GM12865 (cell line): ENCODE results near the gene C11orf87.

Source experiments
- DNase-seq: peaks from one replicate; pipeline ENCODE4 v3.0.0; 2010; ENCODE audit warnings: low read depth
- H3K4me3 ChIP-seq: 2 replicates; pipeline ENCODE4 v1.5.1; 2011; ENCODE audit warnings: mild to moderate bottlenecking, low read depth, low read length, control low read depth
- TF ChIP-seq, protein P1 (sequence below): IDR thresholded peaks from 2 replicates; pipeline ENCODE4 v1.5.1; 2011; ENCODE audit warnings: low read length, control low read depth, low read depth, inconsistent platforms; ENCODE audit not compliant: insufficient read depth; ENCODE audit errors: missing control alignments

Gene C11orf87

DNA sequence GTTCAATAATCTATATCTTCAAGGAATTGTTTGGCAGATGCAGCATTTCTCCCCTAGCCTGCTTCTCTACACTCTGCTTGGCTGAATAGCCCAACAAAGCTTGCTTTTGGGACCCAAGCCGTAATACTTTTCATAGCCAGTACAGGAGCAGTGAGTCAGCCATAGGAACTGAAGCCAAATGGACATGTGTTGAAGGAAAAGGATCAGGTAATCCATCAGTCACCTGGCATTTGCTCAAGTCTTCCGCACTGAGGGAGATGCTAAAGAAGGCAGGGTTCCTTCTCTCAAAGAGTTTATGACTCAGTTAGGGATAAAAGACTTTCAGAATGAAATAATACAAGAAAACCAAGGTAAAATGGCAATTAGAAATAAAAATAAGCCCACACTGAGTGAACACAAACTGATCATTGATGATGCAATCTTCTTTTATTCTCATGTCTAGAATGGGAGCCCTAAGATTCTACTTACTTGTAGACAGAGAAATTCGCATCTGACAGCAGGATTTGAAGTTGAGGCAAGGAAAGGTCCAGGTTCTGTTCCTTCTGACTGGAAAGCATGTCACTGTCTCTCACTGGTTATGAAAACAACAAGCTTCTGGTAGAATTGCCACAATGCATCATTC is 13.2 kb downstream of the C11orf87 start:
- no peak for DNase-seq
- TF ChIP-seq, protein P1, sequence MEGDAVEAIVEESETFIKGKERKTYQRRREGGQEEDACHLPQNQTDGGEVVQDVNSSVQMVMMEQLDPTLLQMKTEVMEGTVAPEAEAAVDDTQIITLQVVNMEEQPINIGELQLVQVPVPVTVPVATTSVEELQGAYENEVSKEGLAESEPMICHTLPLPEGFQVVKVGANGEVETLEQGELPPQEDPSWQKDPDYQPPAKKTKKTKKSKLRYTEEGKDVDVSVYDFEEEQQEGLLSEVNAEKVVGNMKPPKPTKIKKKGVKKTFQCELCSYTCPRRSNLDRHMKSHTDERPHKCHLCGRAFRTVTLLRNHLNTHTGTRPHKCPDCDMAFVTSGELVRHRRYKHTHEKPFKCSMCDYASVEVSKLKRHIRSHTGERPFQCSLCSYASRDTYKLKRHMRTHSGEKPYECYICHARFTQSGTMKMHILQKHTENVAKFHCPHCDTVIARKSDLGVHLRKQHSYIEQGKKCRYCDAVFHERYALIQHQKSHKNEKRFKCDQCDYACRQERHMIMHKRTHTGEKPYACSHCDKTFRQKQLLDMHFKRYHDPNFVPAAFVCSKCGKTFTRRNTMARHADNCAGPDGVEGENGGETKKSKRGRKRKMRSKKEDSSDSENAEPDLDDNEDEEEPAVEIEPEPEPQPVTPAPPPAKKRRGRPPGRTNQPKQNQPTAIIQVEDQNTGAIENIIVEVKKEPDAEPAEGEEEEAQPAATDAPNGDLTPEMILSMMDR, result no peak
- no peak overlapping the region for H3K4me3 ChIP-seq

DNA sequence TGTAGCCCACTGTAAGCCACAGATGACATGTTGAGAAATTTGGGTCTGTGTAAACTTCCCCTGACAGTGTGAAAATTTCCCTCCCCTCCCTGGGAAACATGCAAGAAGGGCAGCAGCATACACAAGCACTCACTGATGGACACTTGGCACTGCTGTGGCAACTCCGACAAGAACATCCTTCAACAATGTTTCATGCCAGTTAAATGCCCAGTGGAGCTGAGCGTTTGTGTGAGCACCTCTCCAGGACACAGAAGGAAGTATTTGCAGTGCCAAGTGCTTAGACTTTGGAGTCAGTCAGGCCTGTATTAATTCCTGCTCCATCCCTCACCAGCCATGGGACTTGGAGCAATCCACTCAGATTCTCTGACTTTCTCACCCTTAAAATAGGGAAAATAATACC is 17.7 kb downstream of the C11orf87 start:
- TF ChIP-seq, protein P1, result no peak
- no peak for DNase-seq
- H3K4me3 ChIP-seq, result no peak overlapping the region

DNA sequence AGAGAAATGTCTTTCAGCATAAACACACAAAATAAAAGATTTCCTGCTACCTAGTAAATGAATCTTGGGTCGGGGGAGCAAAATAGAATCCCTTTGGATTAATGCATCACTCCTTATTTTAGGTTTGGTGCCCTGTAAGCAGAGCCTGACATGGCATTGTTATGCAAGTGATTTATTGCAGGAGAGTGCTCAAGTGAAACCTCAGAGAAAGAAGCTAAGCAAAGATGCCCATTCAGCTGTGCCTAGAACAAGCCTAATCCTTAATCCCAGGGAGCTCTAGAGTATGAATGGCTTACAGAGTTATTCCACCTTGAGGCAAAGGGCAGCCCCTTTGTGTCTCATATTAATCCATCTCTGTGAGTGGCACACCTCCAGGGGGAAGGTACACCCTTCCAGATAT is 21.1 kb downstream of the C11orf87 start:
- TF ChIP-seq, protein P1, result no peak
- no peak for DNase-seq
- no peak overlapping the region for H3K4me3 ChIP-seq

DNA sequence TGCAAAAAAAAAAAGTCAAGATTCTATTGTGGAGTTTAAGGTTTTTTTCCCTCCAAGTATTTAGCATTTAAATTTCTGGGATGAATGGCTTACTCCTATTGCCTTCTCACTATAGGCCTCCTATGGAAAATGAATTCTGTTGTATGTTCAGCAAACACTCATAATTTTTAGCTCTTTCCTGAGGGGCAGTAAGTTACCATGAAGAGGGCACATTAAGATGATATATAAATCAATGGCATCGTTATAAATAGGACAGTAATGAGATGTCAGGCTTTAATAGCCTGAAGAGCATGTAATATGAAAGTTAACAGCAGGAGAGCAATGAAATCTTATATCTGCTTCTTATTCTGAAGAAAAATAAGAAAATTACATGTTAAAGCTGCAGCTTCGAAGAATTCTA is 32.9 kb downstream of the C11orf87 start:
- DNase-seq, result no peak
- H3K4me3 ChIP-seq, result no peak overlapping the region
- TF ChIP-seq, protein P1, result no peak
